Measurements from ENCODE around the gene EFNA5. TPM values are rescaled to one million over a fixed set of nuclear protein-coding genes. Genes with fewer than 3 reads are reported as not detected.
A peak's percentile ranks its signal among the peaks of the same experiment; 100 is the strongest.

EFNA5 gene
- total and polyA plus RNA-seq, 10 of the 15 experiments (the other 5 are each of a cell fraction or from before 2014, with no cell fraction given), result 0.19 to 12.6 (median 3.9) TPM

DNA sequence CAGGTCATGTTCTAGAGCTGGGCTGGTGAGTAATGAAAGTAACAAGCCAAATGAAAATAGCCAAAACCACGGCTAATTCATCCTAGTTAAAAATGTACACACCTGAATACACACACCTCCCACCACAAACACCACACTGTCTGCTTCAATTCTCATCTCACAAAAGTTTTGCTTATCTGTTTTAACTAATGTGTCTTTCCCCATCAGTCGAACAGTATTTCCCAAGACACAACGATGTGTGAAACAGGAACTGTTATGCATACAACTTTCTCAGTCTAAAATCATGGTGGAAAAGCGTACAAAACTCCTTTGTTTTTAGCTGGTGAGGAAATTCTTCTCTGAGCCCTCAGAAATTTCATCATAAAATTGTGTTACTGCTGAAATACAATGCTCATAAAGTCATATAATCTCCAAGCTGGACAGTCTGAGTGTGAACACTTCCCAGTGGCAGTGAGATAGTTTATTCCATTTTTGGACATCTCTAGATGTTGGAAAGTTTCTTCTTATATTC lies 242.4 kb downstream of the EFNA5 start (continued):
- no peak; the same call in 1 of the 2 replicates for TF ChIP-seq NR2F1 (conservative IDR thresholded peaks at IDR 0.05)
- TF ChIP-seq ZZZ3 (IDR thresholded peaks at IDR 0.05; ENCODE audit: control insufficient read depth, insufficient read length, low read depth), result no peak
- no peak for TF ChIP-seq FOXM1 (IDR thresholded peaks at IDR 0.05; ENCODE audit: low read depth, low read length)
- TF ChIP-seq CBX3 (IDR thresholded peaks at IDR 0.05; ENCODE audit: borderline replicate concordance, low read depth), result no peak
- no peak for TF ChIP-seq JUNB (IDR thresholded peaks at IDR 0.05)
- no peak for TF ChIP-seq TCF12 (IDR thresholded peaks at IDR 0.05; ENCODE audit: low read depth, low read length)
- TF ChIP-seq NFYA (IDR thresholded peaks at IDR 0.05; ENCODE audit: borderline replicate concordance, low read depth, low read length), result no peak
- TF ChIP-seq NR2C1 (IDR thresholded peaks at IDR 0.05), result no peak
- no peak for TF ChIP-seq YBX1 (IDR thresholded peaks at IDR 0.05)
- no peak for TF ChIP-seq ZSCAN29 (IDR thresholded peaks at IDR 0.05)
- no peak for TF ChIP-seq HSF1 (IDR thresholded peaks at IDR 0.05; ENCODE audit: low read depth, low read length)
- TF ChIP-seq, protein P1, sequence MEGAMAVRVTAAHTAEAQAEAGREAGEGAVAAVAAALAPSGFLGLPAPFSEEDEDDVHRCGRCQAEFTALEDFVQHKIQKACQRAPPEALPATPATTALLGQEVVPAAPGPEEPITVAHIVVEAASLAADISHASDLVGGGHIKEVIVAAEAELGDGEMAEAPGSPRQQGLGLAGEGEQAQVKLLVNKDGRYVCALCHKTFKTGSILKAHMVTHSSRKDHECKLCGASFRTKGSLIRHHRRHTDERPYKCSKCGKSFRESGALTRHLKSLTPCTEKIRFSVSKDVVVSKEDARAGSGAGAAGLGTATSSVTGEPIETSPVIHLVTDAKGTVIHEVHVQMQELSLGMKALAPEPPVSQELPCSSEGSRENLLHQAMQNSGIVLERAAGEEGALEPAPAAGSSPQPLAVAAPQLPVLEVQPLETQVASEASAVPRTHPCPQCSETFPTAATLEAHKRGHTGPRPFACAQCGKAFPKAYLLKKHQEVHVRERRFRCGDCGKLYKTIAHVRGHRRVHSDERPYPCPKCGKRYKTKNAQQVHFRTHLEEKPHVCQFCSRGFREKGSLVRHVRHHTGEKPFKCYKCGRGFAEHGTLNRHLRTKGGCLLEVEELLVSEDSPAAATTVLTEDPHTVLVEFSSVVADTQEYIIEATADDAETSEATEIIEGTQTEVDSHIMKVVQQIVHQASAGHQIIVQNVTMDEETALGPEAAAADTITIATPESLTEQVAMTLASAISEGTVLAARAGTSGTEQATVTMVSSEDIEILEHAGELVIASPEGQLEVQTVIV (IDR thresholded peaks at IDR 0.05; ENCODE audit: borderline replicate concordance, partially characterized antibody), result no peak
- TF ChIP-seq CHD2 (IDR thresholded peaks at IDR 0.05; ENCODE audit: borderline replicate concordance, low read depth, low read length), result no peak
- TF ChIP-seq GATAD2B (conservative IDR thresholded peaks at IDR 0.05; ENCODE audit: low read depth), result 0 out of 2 replicates have a peak, but pooled peaks have one; percentile 62
- TF ChIP-seq, protein P2, sequence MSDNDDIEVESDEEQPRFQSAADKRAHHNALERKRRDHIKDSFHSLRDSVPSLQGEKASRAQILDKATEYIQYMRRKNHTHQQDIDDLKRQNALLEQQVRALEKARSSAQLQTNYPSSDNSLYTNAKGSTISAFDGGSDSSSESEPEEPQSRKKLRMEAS (IDR thresholded peaks at IDR 0.05; ENCODE audit: low read depth, low read length), result no peak
- no peak for TF ChIP-seq HDAC6 (IDR thresholded peaks at IDR 0.05; ENCODE audit: unreplicated experiment)
- TF ChIP-seq, protein P3, sequence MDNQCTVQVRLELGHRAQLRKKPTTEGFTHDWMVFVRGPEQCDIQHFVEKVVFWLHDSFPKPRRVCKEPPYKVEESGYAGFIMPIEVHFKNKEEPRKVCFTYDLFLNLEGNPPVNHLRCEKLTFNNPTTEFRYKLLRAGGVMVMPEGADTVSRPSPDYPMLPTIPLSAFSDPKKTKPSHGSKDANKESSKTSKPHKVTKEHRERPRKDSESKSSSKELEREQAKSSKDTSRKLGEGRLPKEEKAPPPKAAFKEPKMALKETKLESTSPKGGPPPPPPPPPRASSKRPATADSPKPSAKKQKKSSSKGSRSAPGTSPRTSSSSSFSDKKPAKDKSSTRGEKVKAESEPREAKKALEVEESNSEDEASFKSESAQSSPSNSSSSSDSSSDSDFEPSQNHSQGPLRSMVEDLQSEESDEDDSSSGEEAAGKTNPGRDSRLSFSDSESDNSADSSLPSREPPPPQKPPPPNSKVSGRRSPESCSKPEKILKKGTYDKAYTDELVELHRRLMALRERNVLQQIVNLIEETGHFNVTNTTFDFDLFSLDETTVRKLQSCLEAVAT (IDR thresholded peaks at IDR 0.05), result peak; percentile 80; the same call in 1 of the 2 replicates
- TF ChIP-seq ASH2L (IDR thresholded peaks at IDR 0.05; ENCODE audit: borderline replicate concordance, low read depth), result no peak
- TF ChIP-seq MEF2B (IDR thresholded peaks at IDR 0.05; ENCODE audit: partially characterized antibody, poor library complexity, severe bottlenecking), result peak; percentile 68
- TF ChIP-seq FOXK2 (IDR thresholded peaks at IDR 0.05), result no peak
- TF ChIP-seq BHLHE40 (IDR thresholded peaks at IDR 0.05; ENCODE audit: borderline replicate concordance in 1 of 2, low read depth in 2 of 2, low read length in 1 of 2), result peak; percentile 82 to 86
- TF ChIP-seq WRNIP1 (IDR thresholded peaks at IDR 0.05; ENCODE audit: borderline replicate concordance, low read depth, low read length), result no peak
- TF ChIP-seq PAX5 (IDR thresholded peaks at IDR 0.05; ENCODE audit: borderline replicate concordance, low read depth, low read length), result no peak
- peak; percentile 38; the same call in 1 of the 2 replicates for TF ChIP-seq MXI1 (IDR thresholded peaks at IDR 0.05; ENCODE audit: low read depth, low read length)
- no peak for TF ChIP-seq HDGF (IDR thresholded peaks at IDR 0.05)
- peak; percentile 83 to 86 for TF ChIP-seq IKZF2 (IDR thresholded peaks at IDR 0.05)
